Ovary (tissue), 3 donors: Measurements from ENCODE around the gene LCE1A.

ENCODE experiments used
- EP300 ChIP-seq: sonication (generic); formaldehyde crosslinking; IDR thresholded peaks from one replicate; pipeline ENCODE4 v1.6.1; 2017; ENCODE audit warnings: antibody characterized with exemption
- POLR2A ChIP-seq: fragments of 450-650 bp; IDR thresholded peaks from one replicate; pipeline ENCODE4 v1.6.1; 2017; ENCODE audit warnings: antibody characterized with exemption, mild to moderate bottlenecking, moderate library complexity
- TF ChIP-seq, protein P1 (sequence below), 3 donors: fragments of 450-650 bp in 2 of 3; fragments of 200-600 bp in 1 of 3; IDR thresholded peaks; one replicate each; pipeline versions ENCODE4 v1.5.1 to v1.8.0; 2016 to 2022; ENCODE audit warnings: antibody characterized with exemption in 3 of 3, mild to moderate bottlenecking in 1 of 3
- donor health status: DM: no; HTN: no; CAD: no.

DNA sequence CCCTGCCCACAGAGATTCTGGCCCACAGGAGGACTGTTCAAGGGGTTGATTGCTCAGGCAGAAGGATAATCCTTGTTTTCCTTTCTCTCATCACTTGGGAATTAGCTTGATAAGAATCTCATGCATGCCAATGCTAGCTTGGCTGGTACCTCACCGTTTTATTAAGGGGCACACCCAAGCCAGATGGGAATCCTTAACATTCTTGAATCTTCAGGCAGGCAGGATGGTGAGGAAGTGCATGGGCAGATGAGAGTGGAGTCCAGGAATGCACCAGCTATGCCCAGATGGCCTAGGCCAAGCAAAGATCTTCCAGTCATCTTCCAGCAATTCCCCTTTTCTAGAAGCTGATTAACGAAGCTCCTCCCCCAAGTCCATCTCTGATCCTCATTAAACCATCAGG lies 28.4 kb downstream of the LCE1A start:
- TF ChIP-seq, protein P1, sequence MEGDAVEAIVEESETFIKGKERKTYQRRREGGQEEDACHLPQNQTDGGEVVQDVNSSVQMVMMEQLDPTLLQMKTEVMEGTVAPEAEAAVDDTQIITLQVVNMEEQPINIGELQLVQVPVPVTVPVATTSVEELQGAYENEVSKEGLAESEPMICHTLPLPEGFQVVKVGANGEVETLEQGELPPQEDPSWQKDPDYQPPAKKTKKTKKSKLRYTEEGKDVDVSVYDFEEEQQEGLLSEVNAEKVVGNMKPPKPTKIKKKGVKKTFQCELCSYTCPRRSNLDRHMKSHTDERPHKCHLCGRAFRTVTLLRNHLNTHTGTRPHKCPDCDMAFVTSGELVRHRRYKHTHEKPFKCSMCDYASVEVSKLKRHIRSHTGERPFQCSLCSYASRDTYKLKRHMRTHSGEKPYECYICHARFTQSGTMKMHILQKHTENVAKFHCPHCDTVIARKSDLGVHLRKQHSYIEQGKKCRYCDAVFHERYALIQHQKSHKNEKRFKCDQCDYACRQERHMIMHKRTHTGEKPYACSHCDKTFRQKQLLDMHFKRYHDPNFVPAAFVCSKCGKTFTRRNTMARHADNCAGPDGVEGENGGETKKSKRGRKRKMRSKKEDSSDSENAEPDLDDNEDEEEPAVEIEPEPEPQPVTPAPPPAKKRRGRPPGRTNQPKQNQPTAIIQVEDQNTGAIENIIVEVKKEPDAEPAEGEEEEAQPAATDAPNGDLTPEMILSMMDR (IDR thresholded peaks at IDR 0.05) = no peak
- TF ChIP-seq POLR2A (no peak), EP300 (no peak)
